Aorta (tissue), 5 donors: ENCODE data around the gene MTUS2. TPM values are rescaled to one million over a fixed set of nuclear protein-coding genes. Genes with fewer than 3 reads are reported as not detected.

Experiments
- ATAC-seq: fragments of 200-7000 bp; cut with Tn5 transposase; one replicate; pipeline ENCODE4 v1.9.1; 2022; ENCODE audit warnings: moderate library complexity; ENCODE audit not compliant: low FRiP score
- DNase-seq, 2 donors: peaks; one replicate each; pipeline ENCODE4 v3.0.0-alpha.2; 2020
- H3K27ac ChIP-seq, 2 donors: one replicate each; pipeline ENCODE4 v1.5.1; 2013; ENCODE audit warnings: low read length in 2 of 2, mild to moderate bottlenecking in 2 of 2, moderate library complexity in 2 of 2, control low read depth in 1 of 2, inconsistent platforms in 1 of 2, low read depth in 1 of 2
- H3K27me3 ChIP-seq, 2 donors: one replicate each; pipeline ENCODE4 v1.6.1; 2013; ENCODE audit warnings: control low read depth in 1 of 2, low read length in 1 of 2, mild to moderate bottlenecking in 1 of 2, moderate library complexity in 1 of 2; ENCODE audit not compliant: insufficient read depth in 2 of 2, control insufficient read depth in 1 of 2
- H3K36me3 ChIP-seq, 2 donors: one replicate each; pipeline ENCODE4 v1.6.1; 2013; ENCODE audit warnings: control low read depth in 1 of 2, low read length in 1 of 2, mild to moderate bottlenecking in 1 of 2; ENCODE audit not compliant: insufficient read depth in 2 of 2, control insufficient read depth in 1 of 2
- H3K4me1 ChIP-seq, 2 donors: one replicate each; pipeline ENCODE4 v1.6.1; 2013; ENCODE audit warnings: low read length in 2 of 2, control low read depth in 1 of 2, mild to moderate bottlenecking in 1 of 2, moderate library complexity in 1 of 2; ENCODE audit not compliant: insufficient read depth in 2 of 2, control insufficient read depth in 1 of 2
- H3K4me3 ChIP-seq, 2 donors: one replicate each; pipeline ENCODE4 v1.5.1; 2013; ENCODE audit warnings: low read length in 2 of 2, control low read depth in 1 of 2, mild to moderate bottlenecking in 1 of 2
- H3K9me3 ChIP-seq: one replicate; pipeline ENCODE4 v1.6.1; 2013; ENCODE audit warnings: mild to moderate bottlenecking, low read length; ENCODE audit not compliant: control insufficient read depth
- WGBS, 2 donors: extraction: QIAGEN DNeasy Blood & Tissue Kit; methylation state at CpG; one replicate each; pipeline ENCODE4 v1.1.7; 2013; 5-methylcytosine and 5-hydroxymethylcytosine counted together
- intact Hi-C, 2 donors: fragments of 100-400 bp; cut with DNase I; formaldehyde crosslinking; loops; one replicate each; pipeline versions ENCODE4 v1.14.2 to v1.15.0; 2022
- polyA plus RNA-seq, 2 donors: library from polyadenylated mRNA; stranded (reverse); fragments of 200-250 nt; gene quantifications; one replicate each; pipeline ENCODE4 v1.2.3, GENCODE V29; 2013
- total RNA-seq, 2 donors: library from RNA; stranded (reverse); fragmentation: NEBNext Ultra II Directional; extraction: Animal tissue kit (Norgen Biotek cat#: 25700); gene quantifications; one replicate each; pipeline ENCODE4 v1.2.1, GENCODE V29; 2021
- donor health status: healthy with polysubstance abuse.
- donor health status: Bipolar disorder and iron deficiency.
- donor health status: DM: no; HTN: no; CAD: no.
- donor health status: DM: no; HTN: no; CAD: no.
- donor health status: DM: yes; HTN: yes; CAD: no.

MTUS2 gene
- total and polyA plus RNA-seq, 4 donors = 3.5 to 12.1 (median 8.6) TPM

GRCh38 chr13:29361716-29362115, 541.6 kb downstream of the MTUS2 start:
- Histone ChIP-seq H3K4me3 (no peak overlapping the region), H3K36me3 (no peaks in the 10 kb centered on the region), H3K27ac (peak overlapping the region in 1 of 2 donors; percentile 21), H3K9me3 (no peaks in the 10 kb centered on the region), H3K4me1 (peaks cover 0 to 2% of the 10 kb centered on the region in 2 donors), H3K27me3 (no peaks in the 10 kb centered on the region)
- ATAC-seq = no peak
- intact Hi-C loops = loop anchor here in 1 of 2 donors (5.0 to 10.0 kb wide), 3 partner anchors 97 to 677 kb away; no protein-coding TSS in a partner anchor
- WGBS, 2 donors = 43 to 62% methylated on average over 3 of the region's 3 CpGs
- DNase-seq = no peak

GRCh38 chr13:29362849-29363604, 542.9 kb downstream of the MTUS2 start:
- intact Hi-C loops = loop anchor here in 1 of 2 donors (5.0 to 10.0 kb wide), 3 partner anchors 98 to 678 kb away; no protein-coding TSS in a partner anchor

DNA sequence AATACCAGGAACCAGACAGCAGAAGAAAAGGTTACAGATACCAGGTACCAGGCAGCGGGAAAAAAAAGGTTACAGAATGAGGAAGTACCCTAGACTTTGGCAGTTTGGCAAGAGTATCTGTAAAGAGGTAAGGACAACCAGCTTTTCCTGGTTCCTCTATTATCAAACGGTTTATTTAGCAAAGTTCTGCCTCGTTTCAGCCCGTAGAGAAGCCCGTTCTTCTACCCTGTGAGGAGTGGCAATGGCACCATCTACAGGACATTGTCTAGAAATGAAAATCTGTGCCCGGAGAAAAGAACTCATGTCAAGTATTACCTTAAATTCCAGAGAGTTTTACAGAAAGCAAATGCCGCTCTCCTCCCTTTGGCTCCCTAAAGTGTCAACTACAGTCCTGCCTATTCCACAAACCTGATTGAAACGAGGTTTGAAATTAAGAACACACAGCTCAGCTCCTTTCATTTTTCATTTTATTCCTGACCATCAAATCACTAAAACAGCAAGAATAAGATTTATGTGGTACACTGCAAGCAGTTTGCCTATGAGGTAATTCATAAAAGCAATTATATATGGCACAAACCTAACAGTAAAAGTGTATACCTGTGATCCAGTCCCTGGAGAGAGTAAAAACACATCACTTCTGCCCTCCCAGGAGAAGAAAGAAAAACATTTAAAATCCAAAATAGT, 549.1 kb downstream of the MTUS2 start:
- Histone ChIP-seq H3K27ac (no peak overlapping the region), H3K9me3 (no peaks in the 10 kb centered on the region), H3K36me3 (no peaks in the 10 kb centered on the region), H3K27me3 (no peaks in the 10 kb centered on the region), H3K4me1 (no peaks in the 10 kb centered on the region), H3K4me3 (no peak overlapping the region)
- ATAC-seq = no peak
- 6 to 9% methylated on average over 8 of the region's 8 CpGs for WGBS, 2 donors
- no peak for DNase-seq
- intact Hi-C loops = loop anchor here (5.0 to 10.0 kb wide), 3 partner anchors 104 to 684 kb away; no protein-coding TSS in a partner anchor

More at GRCh38 chr13:29362849-29363604, 542.9 kb downstream of the MTUS2 start:
- H3K36me3 ChIP-seq = no peaks in the 10 kb centered on the region
- H3K27ac ChIP-seq = peak overlapping the region in 1 of 2 donors; percentile 17
- peak in 1 of 2 donors; percentile 50 for DNase-seq
- peak; percentile 74 for ATAC-seq
- H3K27me3 ChIP-seq = no peaks in the 10 kb centered on the region
- no peaks in the 10 kb centered on the region for H3K9me3 ChIP-seq
- 1 to 3% methylated on average over 6 of the region's 6 CpGs for WGBS, 2 donors
- peaks cover 0 to 2% of the 10 kb centered on the region in 2 donors for H3K4me1 ChIP-seq
- H3K4me3 ChIP-seq = no peak overlapping the region

DNA sequence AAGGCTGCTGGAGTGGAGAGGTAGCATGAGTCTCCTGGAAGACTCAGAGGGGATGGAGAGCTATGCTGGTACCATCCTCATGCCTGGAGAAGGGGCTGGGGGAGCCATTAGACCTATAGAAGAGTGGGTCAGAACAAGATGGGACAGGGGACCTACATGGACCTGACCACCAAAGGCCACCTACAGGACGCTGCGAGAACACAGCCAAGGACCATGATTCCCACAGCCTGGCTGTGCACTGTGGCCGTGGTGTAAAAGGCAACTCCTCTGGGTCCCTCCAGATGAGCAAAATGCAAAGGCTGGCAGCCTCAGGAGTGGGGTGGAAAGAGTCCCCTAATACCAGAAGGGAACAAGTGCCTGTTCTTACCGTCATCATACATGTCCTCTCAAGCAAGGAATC, 559.1 kb downstream of the MTUS2 start:
- Histone ChIP-seq H3K4me3 (no peak overlapping the region), H3K4me1 (no peaks in the 10 kb centered on the region), H3K27ac (no peak overlapping the region), H3K9me3 (no peaks in the 10 kb centered on the region), H3K27me3 (no peaks in the 10 kb centered on the region), H3K36me3 (no peaks in the 10 kb centered on the region)
- no peak for DNase-seq
- ATAC-seq = no peak
- intact Hi-C loops = no loop called here
- 92% methylated on average over 4 of the region's 4 CpGs for WGBS, 2 donors

DNA sequence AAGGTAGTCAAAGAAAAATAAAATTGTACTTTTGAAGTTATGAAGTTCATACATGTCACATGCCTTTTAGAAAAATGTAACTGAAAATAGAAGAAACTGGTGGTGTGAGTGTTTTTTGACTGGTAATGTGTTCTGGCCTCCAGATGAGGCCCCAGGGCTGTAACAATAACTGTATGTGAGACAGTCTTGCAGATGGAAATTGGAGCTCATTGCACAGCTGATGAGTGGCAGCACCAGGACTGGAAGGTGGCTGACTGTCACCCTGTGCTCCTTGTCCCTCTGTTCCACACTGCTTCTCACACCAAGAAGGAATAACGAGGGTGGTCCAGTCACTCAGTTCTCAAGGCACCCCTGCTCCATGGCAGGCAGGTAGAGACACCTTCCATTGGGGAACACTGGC, 559.7 kb downstream of the MTUS2 start:
- intact Hi-C loops = no loop called here
- Histone ChIP-seq H3K36me3 (no peaks in the 10 kb centered on the region), H3K9me3 (no peaks in the 10 kb centered on the region), H3K27me3 (no peaks in the 10 kb centered on the region), H3K4me1 (no peaks in the 10 kb centered on the region), H3K4me3 (no peak overlapping the region), H3K27ac (no peak overlapping the region)
- ATAC-seq (no peak), DNase-seq (no peak)
- 0 to 31% methylated on average over 1 of the region's 1 CpG for WGBS, 2 donors

GRCh38 chr13:29382021-29382420, 561.9 kb downstream of the MTUS2 start:
- ATAC-seq = no peak
- Histone ChIP-seq H3K27ac (no peak overlapping the region), H3K36me3 (no peaks in the 10 kb centered on the region), H3K9me3 (no peaks in the 10 kb centered on the region), H3K4me3 (no peak overlapping the region), H3K4me1 (no peaks in the 10 kb centered on the region), H3K27me3 (no peaks in the 10 kb centered on the region)
- DNase-seq = no peak
- intact Hi-C loops = no loop called here
- 96 to 98% methylated on average over 6 of the region's 6 CpGs for WGBS, 2 donors

GRCh38 chr13:29383476-29383875, 563.3 kb downstream of the MTUS2 start:
- H3K4me1 ChIP-seq = no peaks in the 10 kb centered on the region
- no peaks in the 10 kb centered on the region for H3K36me3 ChIP-seq
- no peak overlapping the region for H3K4me3 ChIP-seq
- no peaks in the 10 kb centered on the region for H3K27me3 ChIP-seq
- no peak overlapping the region for H3K27ac ChIP-seq
- no peaks in the 10 kb centered on the region for H3K9me3 ChIP-seq
- DNase-seq (no peak), ATAC-seq (no peak)
- 33 to 70% methylated on average over 5 of the region's 5 CpGs for WGBS, 2 donors
- intact Hi-C loops = no loop called here

GRCh38 chr13:29384466-29384865, 564.3 kb downstream of the MTUS2 start:
- 21 to 22% methylated on average over 3 of the region's 3 CpGs for WGBS, 2 donors
- intact Hi-C loops = no loop called here
- DNase-seq = no peak
- no peak for ATAC-seq
- H3K27me3 ChIP-seq = no peaks in the 10 kb centered on the region
- no peaks in the 10 kb centered on the region for H3K36me3 ChIP-seq
- no peak overlapping the region for H3K27ac ChIP-seq
- H3K9me3 ChIP-seq = no peaks in the 10 kb centered on the region
- no peaks in the 10 kb centered on the region for H3K4me1 ChIP-seq
- H3K4me3 ChIP-seq = no peak overlapping the region
